Left ventricle myocardium inferior (tissue), 1 donor: Measurements from ENCODE around the gene TGFB1I1. TPM values are rescaled to one million over a fixed set of nuclear protein-coding genes. Genes with fewer than 3 reads are reported as not detected.
"Not testable (repeated sequence)": the region's sequence is repeated elsewhere in the genome, so short reads cannot be mapped to it uniquely, and the experiment has no call there.

Experiments used
- DNase-seq: peaks from one replicate; pipeline ENCODE4 v3.0.0-alpha.2; 2020
- H3K27ac ChIP-seq: fragments of 200-600 bp; replicated peaks from 2 replicates; pipeline ENCODE4 v1.8.0; 2021
- H3K27me3 ChIP-seq: fragments of 200-600 bp; 2 replicates; pipeline ENCODE4 v1.8.0; 2021; ENCODE audit warnings: low read depth
- H3K36me3 ChIP-seq: fragments of 200-600 bp; 2 replicates; pipeline ENCODE4 v1.8.0; 2021
- H3K4me1 ChIP-seq: fragments of 200-600 bp; 2 replicates; pipeline ENCODE4 v1.8.0; 2021
- H3K4me3 ChIP-seq: fragments of 200-600 bp; 2 replicates; pipeline ENCODE4 v1.8.0; 2021; ENCODE audit warnings: mild to moderate bottlenecking, moderate library complexity
- H3K9me3 ChIP-seq: fragments of 200-600 bp; replicated peaks from 2 replicates; pipeline ENCODE4 v1.8.0; 2021
- intact Hi-C: fragments of 100-400 bp; cut with micrococcal nuclease; formaldehyde crosslinking; loops from one replicate; pipeline ENCODE4 v1.11.0; 2022
- total RNA-seq: library from RNA; stranded (reverse); fragmentation: NEBNext Ultra II Directional; extraction: Animal tissue kit (Norgen Biotek cat#: 25700); gene quantifications from one replicate; pipeline ENCODE4 v1.2.1, GENCODE V29; 2021
- TF ChIP-seq, protein P1 (sequence below): fragments of 200-600 bp; IDR thresholded peaks from 2 replicates; pipeline ENCODE4 v1.8.0; 2021; ENCODE audit warnings: antibody characterized with exemption, mild to moderate bottlenecking, borderline replicate concordance
- donor health status: DM: no; HTN: yes; CAD: no; lungs with severe emphysema.

TGFB1I1 gene
- total RNA-seq, 1 donor from 2014 or later = 15.6 TPM

DNA sequence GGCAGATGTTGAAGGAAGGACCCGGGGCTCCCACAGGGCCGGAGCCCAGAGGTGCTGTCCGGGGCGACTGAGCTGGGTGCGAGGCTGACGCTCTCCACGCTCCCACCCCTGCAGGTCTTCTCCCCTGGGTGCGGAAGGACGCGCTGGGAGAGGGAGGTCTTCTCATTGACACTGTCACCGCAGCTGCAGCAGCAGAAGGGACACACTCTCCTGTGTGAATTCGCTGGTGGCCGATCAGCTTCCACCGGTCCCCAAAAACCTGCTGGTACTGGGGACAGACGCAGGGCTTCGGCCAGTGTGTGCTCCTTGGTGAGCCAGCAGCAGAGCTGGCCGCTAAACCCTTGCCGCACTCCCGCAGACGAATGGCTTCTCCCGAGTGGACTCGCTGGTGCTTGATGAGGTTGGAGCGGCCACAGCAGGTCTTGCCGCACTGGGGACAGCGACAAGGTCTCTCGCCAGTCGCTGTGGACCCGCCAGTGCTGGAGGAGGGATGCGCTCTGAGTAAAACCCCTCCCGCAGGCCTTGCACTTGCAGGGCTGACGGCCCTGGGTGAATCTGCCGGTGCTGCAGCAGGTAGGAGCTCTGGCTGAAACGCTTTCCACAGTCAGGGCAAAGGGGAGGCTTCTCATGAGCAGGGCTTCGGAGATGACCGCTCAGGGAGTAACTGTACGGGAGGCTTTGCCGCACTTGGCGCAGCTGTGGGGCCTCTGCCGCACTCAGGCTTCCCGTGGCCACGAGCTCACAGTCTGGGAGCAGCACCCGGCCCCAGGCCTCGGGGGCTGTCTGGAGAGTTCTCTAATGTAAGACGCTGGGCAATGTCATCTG, 35.5 kb upstream of the TGFB1I1 start:
- no peak for DNase-seq
- TF ChIP-seq, protein P1, sequence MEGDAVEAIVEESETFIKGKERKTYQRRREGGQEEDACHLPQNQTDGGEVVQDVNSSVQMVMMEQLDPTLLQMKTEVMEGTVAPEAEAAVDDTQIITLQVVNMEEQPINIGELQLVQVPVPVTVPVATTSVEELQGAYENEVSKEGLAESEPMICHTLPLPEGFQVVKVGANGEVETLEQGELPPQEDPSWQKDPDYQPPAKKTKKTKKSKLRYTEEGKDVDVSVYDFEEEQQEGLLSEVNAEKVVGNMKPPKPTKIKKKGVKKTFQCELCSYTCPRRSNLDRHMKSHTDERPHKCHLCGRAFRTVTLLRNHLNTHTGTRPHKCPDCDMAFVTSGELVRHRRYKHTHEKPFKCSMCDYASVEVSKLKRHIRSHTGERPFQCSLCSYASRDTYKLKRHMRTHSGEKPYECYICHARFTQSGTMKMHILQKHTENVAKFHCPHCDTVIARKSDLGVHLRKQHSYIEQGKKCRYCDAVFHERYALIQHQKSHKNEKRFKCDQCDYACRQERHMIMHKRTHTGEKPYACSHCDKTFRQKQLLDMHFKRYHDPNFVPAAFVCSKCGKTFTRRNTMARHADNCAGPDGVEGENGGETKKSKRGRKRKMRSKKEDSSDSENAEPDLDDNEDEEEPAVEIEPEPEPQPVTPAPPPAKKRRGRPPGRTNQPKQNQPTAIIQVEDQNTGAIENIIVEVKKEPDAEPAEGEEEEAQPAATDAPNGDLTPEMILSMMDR = no peak
- Histone ChIP-seq H3K36me3 (no peaks in the 10 kb centered on the region), H3K9me3 (no peaks in the 10 kb centered on the region), H3K4me3 (no peak overlapping the region), H3K27ac (no peak overlapping the region), H3K4me1 (peaks cover 40% of the 10 kb centered on the region), H3K27me3 (no peaks in the 10 kb centered on the region)
- intact Hi-C loops = no loop called here

GRCh38 chr16:31438414-31438813, 33.5 kb upstream of the TGFB1I1 start:
- TF ChIP-seq, protein P1 = no peak
- Histone ChIP-seq H3K4me3 (no peak overlapping the region), H3K27ac (peak overlapping the region; percentile 42), H3K27me3 (no peaks in the 10 kb centered on the region), H3K9me3 (no peaks in the 10 kb centered on the region), H3K4me1 (peaks cover 41% of the 10 kb centered on the region), H3K36me3 (no peaks in the 10 kb centered on the region)
- intact Hi-C loops = no loop called here
- DNase-seq = no peak

GRCh38 chr16:31439023-31439422, 32.9 kb upstream of the TGFB1I1 start:
- H3K36me3 ChIP-seq, intact Hi-C loops, DNase-seq, H3K9me3 ChIP-seq, H3K4me3 ChIP-seq, H3K27me3 ChIP-seq: not testable (repeated sequence)
- Histone ChIP-seq H3K27ac (peak overlapping the region; percentile 96), H3K4me1 (peaks cover 41% of the 10 kb centered on the region)

DNA sequence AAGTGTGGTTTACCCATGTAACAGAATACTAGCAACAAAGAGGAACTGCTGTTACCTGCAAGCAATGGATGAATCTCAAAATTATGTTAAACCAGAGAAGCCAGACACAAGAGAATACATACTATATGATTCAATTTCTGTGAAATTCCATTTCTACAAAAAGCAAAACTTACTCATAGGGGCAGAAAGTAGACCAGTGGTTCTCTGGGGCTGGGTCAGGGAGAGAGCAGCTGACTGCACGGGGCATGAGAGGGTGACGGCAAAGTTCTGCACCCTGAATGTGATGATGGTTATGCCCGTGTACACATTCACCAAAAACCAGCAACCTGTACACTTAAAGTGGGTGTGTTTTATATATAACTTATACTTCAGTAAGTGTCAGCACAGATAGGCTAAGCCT, 32.4 kb upstream of the TGFB1I1 start:
- no peak overlapping the region for H3K4me3 ChIP-seq
- intact Hi-C loops = no loop called here
- no peaks in the 10 kb centered on the region for H3K9me3 ChIP-seq
- H3K4me1 ChIP-seq = peaks cover 41% of the 10 kb centered on the region
- TF ChIP-seq, protein P1 = no peak
- no peaks in the 10 kb centered on the region for H3K36me3 ChIP-seq
- DNase-seq = no peak
- no peaks in the 10 kb centered on the region for H3K27me3 ChIP-seq
- H3K27ac ChIP-seq = peak overlapping the region; percentile 96

- peak overlapping the region; percentile 96 for H3K27ac ChIP-seq
- no peaks in the 10 kb centered on the region for H3K27me3 ChIP-seq
- DNase-seq = no peak
- H3K9me3 ChIP-seq = no peaks in the 10 kb centered on the region
- intact Hi-C loops = no loop called here
- peaks cover 41% of the 10 kb centered on the region for H3K4me1 ChIP-seq
- no peak overlapping the region for H3K4me3 ChIP-seq
- TF ChIP-seq, protein P1 = no peak
- no peaks in the 10 kb centered on the region for H3K36me3 ChIP-seq
These were observed 31.3 kb upstream of the TGFB1I1 start for GRCh38 chr16:31440516-31441184.

DNA sequence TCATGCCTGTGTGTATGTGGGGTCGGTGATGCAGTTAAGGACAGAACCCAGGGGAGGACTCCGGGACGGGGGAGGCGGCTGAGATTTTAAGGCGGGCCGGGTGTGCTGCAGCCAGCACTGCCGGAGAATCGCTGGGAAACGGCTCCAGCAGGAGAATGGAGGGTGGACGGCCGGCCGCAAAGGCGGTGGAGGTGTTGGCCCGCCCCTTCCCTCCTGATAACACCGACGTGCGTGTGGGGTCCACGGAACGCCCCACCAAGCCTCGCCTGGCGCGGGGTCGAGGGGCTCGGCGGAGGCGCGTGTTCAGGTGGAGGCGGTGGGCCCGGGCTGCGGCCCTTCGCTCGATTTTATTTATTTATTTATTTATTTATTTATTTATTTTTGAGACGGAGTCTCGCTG, 30.0 kb upstream of the TGFB1I1 start:
- Histone ChIP-seq H3K9me3 (no peaks in the 10 kb centered on the region), H3K4me3 (peak overlapping the region; percentile 88), H3K27me3 (no peaks in the 10 kb centered on the region), H3K4me1 (peaks cover 41% of the 10 kb centered on the region), H3K36me3 (no peaks in the 10 kb centered on the region), H3K27ac (peak overlapping the region; percentile 96)
- no peak for DNase-seq
- intact Hi-C loops = no loop called here
- TF ChIP-seq, protein P1 = no peak

DNA sequence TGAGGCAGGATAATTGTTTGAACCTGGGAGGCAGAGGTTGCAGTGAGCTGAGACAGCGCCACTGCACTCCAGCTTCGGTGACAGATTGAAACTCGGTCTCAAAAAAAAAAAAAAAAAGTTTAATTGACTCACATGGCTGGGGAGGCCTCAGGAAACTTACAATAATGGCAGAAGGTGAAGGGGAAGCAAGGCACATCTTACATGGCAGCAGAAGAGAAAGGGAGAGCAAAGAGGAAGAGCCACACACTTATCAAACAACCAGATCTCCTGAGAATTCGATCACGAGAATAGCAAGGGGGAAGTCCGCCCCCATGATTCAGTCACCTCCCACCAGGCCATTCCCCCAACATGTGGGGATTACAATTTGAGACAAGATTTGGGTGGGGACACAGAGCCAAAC, 26.0 kb upstream of the TGFB1I1 start:
- DNase-seq, H3K27me3 ChIP-seq, H3K36me3 ChIP-seq, intact Hi-C loops, H3K9me3 ChIP-seq, H3K4me3 ChIP-seq, H3K27ac ChIP-seq: not testable (repeated sequence)
- H3K4me1 ChIP-seq = peaks cover 19% of the 10 kb centered on the region
